Measurements from ENCODE around the gene DHRS2. TPM values are rescaled to one million over a fixed set of nuclear protein-coding genes. Genes with fewer than 3 reads are reported as not detected.
A peak's percentile ranks its signal among the peaks of the same experiment; 100 is the strongest.

DHRS2 gene
- total and polyA plus RNA-seq, 2 of the 13 experiments (the other 11 are each of a cell fraction or from before 2014, with no cell fraction given) = 1,621 to 3,021 TPM

DNA sequence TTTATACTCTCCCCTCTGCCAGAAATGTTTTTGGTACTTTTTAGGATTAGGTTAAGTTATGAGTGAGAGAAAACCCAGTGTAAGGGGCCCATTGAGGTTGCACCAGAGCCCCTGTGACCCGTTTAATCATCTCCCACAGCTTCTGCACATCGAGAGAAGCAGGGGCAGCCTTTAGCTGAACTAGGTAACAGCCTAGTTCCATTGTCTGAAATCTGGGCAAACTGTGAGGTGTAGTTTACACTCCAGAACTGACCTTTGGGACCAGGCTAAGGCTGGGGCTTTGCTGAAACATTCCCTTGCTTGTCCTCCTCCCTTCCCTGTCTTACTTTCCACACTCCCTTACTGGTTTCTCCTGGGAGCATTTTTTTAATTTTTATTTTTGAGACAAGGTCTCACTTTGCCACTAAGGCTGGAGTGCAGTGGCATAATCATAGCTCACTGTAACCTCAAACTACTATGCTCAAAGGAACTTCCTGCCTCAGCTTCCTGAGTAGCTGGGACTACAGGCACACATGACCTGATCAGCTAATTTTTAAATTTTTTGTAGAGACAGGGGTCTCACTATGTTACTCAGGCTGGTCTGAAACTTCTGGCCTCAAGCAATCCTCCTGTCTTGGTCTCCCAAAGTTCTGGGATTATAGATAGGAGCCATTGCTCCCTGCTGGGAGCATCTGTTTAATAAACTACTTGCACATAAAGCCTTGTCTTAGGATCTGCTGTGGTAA, 25.9 kb upstream of the DHRS2 start (continued):
- TF ChIP-seq SOX5 (CRISPR knock-in tag; IDR thresholded peaks at IDR 0.05; ENCODE audit: borderline replicate concordance) = peak; percentile 95
- TF ChIP-seq MAFK (conservative IDR thresholded peaks at IDR 0.05 in 1 of 2, IDR thresholded peaks at IDR 0.05 in 1 of 2; ENCODE audit: low read length in 2 of 2) = no peak; a peak in 1 of 4 replicates
- TF ChIP-seq TBP (CRISPR knock-in tag; IDR thresholded peaks at IDR 0.05) = no peak
- TF ChIP-seq ZMYM2 (CRISPR knock-in tag; IDR thresholded peaks at IDR 0.05) = no peak; the same call in 1 of the 2 replicates
- 0 out of 2 replicates have a peak, but pooled peaks have one; percentile 60 for TF ChIP-seq ZNF549 (CRISPR knock-in tag; IDR thresholded peaks at IDR 0.05)
- 0 out of 2 replicates have a peak, but pooled peaks have one; percentile 24 for TF ChIP-seq SIN3A (IDR thresholded peaks at IDR 0.05; ENCODE audit: borderline replicate concordance, low read depth, low read length)
- TF ChIP-seq FOXO1 (CRISPR knock-in tag; IDR thresholded peaks at IDR 0.05) = peak; percentile 89; the same call in 1 of the 2 replicates
- no peak for TF ChIP-seq MAFF (IDR thresholded peaks at IDR 0.05; ENCODE audit: low read depth, low read length)
- TF ChIP-seq ZFP62 (CRISPR knock-in tag; IDR thresholded peaks at IDR 0.05) = 0 out of 2 replicates have a peak, but pooled peaks have one; percentile 15
- TF ChIP-seq, protein P1, sequence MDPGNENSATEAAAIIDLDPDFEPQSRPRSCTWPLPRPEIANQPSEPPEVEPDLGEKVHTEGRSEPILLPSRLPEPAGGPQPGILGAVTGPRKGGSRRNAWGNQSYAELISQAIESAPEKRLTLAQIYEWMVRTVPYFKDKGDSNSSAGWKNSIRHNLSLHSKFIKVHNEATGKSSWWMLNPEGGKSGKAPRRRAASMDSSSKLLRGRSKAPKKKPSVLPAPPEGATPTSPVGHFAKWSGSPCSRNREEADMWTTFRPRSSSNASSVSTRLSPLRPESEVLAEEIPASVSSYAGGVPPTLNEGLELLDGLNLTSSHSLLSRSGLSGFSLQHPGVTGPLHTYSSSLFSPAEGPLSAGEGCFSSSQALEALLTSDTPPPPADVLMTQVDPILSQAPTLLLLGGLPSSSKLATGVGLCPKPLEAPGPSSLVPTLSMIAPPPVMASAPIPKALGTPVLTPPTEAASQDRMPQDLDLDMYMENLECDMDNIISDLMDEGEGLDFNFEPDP (CRISPR knock-in tag; conservative IDR thresholded peaks at IDR 0.05) = peak; percentile 97
- TF ChIP-seq SETDB1 (CRISPR knock-in tag; IDR thresholded peaks at IDR 0.05; ENCODE audit: borderline replicate concordance) = no peak
- peak; percentile 93 for TF ChIP-seq GATAD2A (CRISPR knock-in tag; IDR thresholded peaks at IDR 0.05)
- peak; percentile 31 for TF ChIP-seq TBL1XR1 (IDR thresholded peaks at IDR 0.05; ENCODE audit: borderline replicate concordance, low read length, partially characterized antibody)
- no peak for TF ChIP-seq KLF13 (CRISPR knock-in tag; IDR thresholded peaks at IDR 0.05)
- no peak for TF ChIP-seq POLR2AphosphoS2 (IDR thresholded peaks at IDR 0.05; ENCODE audit: low read depth, low read length)
- TF ChIP-seq ZMAT3 (CRISPR knock-in tag; conservative IDR thresholded peaks at IDR 0.05) = peak; percentile 30
- no peak for TF ChIP-seq SIN3B (IDR thresholded peaks at IDR 0.05; ENCODE audit: low read length)
- TF ChIP-seq TGIF2 (CRISPR knock-in tag; IDR thresholded peaks at IDR 0.05) = peak; percentile 34; the same call in 1 of the 2 replicates
- TF ChIP-seq CC2D1A (CRISPR knock-in tag; IDR thresholded peaks at IDR 0.05) = 0 out of 2 replicates have a peak, but pooled peaks have one; percentile 20
- peak; percentile 7; the same call in 1 of the 2 replicates for TF ChIP-seq SP5 (CRISPR knock-in tag; IDR thresholded peaks at IDR 0.05; ENCODE audit: borderline replicate concordance, low read depth)
- no peak; the same call in 1 of the 2 replicates for TF ChIP-seq ZNF83 (CRISPR knock-in tag; IDR thresholded peaks at IDR 0.05; ENCODE audit: borderline replicate concordance)
- no peak for TF ChIP-seq NFYB (CRISPR knock-in tag; IDR thresholded peaks at IDR 0.05)
- 0 out of 2 replicates have a peak, but pooled peaks have one; percentile 8 for TF ChIP-seq ISX (CRISPR knock-in tag; conservative IDR thresholded peaks at IDR 0.05)
- TF ChIP-seq POLR2G (IDR thresholded peaks at IDR 0.05; ENCODE audit: low read depth, low read length) = peak; percentile 81
- TF ChIP-seq SAFB2 (CRISPR knock-in tag; IDR thresholded peaks at IDR 0.05; ENCODE audit: borderline replicate concordance, low read depth) = 0 out of 2 replicates have a peak, but pooled peaks have one; percentile 12
- no peak for TF ChIP-seq CBX5 (CRISPR knock-in tag; IDR thresholded peaks at IDR 0.05; ENCODE audit: borderline replicate concordance)
- TF ChIP-seq CHD2 (IDR thresholded peaks at IDR 0.05; ENCODE audit: low read depth, low read length) = 0 out of 2 replicates have a peak, but pooled peaks have one; percentile 27
- TF ChIP-seq, protein P2, sequence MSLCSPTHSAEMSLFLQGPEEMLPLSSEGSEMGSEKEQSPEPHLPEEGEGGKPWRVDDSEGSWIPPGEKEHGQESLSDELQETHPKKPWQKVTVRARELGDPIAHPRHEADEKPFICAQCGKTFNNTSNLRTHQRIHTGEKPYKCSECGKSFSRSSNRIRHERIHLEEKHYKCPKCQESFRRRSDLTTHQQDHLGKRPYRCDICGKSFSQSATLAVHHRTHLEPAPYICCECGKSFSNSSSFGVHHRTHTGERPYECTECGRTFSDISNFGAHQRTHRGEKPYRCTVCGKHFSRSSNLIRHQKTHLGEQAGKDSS (CRISPR knock-in tag; IDR thresholded peaks at IDR 0.05; ENCODE audit: borderline replicate concordance, low read depth) = no peak; the same call in 1 of the 2 replicates
- peak; percentile 85 for TF ChIP-seq SIX1 (CRISPR knock-in tag; IDR thresholded peaks at IDR 0.05; ENCODE audit: borderline replicate concordance)
- peak; percentile 5; the same call in 1 of the 2 replicates for TF ChIP-seq NCOA5 (CRISPR knock-in tag; IDR thresholded peaks at IDR 0.05)

Measured in HepG2 (cell line).